Stimulated activated memory B cell treated with anti-CD40 and anti-IgM and Interleukin-4, amounts not matched to agents 10 μg/mL and 1 μg/mL and 100 μg/mL, for 72 hours (primary cell): ENCODE results near the gene MCF2L.

Experiments
- ATAC-seq: fragments of 150-1000 bp; cut with Tn5 transposase; 2 replicates; pipeline ENCODE4 v1.10.0; 2021
- H3K27ac Mint-ChIP-seq: one replicate; pipeline ENCODE4 v1.8.0; 2022; ENCODE audit warnings: mild to moderate bottlenecking, mixed read lengths
- H3K27me3 Mint-ChIP-seq: one replicate; pipeline ENCODE4 v1.8.0; 2022; ENCODE audit warnings: mixed read lengths
- H3K36me3 Mint-ChIP-seq: one replicate; pipeline ENCODE4 v1.8.0; 2022; ENCODE audit warnings: mixed read lengths
- H3K4me1 Mint-ChIP-seq: one replicate; pipeline ENCODE4 v1.8.0; 2022; ENCODE audit warnings: mixed read lengths
- H3K4me3 Mint-ChIP-seq: one replicate; pipeline ENCODE4 v1.8.0; 2022; ENCODE audit warnings: mild to moderate bottlenecking, moderate library complexity, mixed read lengths
- H3K9me3 Mint-ChIP-seq: one replicate; pipeline ENCODE4 v1.8.0; 2022; ENCODE audit warnings: mixed read lengths

Gene MCF2L

GRCh38 chr13:113017506-113018215, 48.6 kb downstream of the MCF2L start:
- H3K27ac Mint-ChIP-seq: no peak overlapping the region

GRCh38 chr13:113018676-113019465, 49.9 kb downstream of the MCF2L start:
- no peak overlapping the region for H3K4me3 Mint-ChIP-seq
- no peak for ATAC-seq
- H3K4me1 Mint-ChIP-seq: peaks cover 9% of the 10 kb centered on the region
- H3K9me3 Mint-ChIP-seq: peaks cover 7% of the 10 kb centered on the region
- peaks cover 15% of the 10 kb centered on the region for H3K36me3 Mint-ChIP-seq
- peaks cover 26% of the 10 kb centered on the region for H3K27me3 Mint-ChIP-seq
- no peak overlapping the region for H3K27ac Mint-ChIP-seq

More at GRCh38 chr13:113017506-113018215, 48.6 kb downstream of the MCF2L start:
- peaks cover 7% of the 10 kb centered on the region for H3K9me3 Mint-ChIP-seq
- H3K27me3 Mint-ChIP-seq: peaks cover 26% of the 10 kb centered on the region
- peaks cover 9% of the 10 kb centered on the region for H3K4me1 Mint-ChIP-seq
- no peak for ATAC-seq
- H3K36me3 Mint-ChIP-seq: peaks cover 15% of the 10 kb centered on the region
- H3K4me3 Mint-ChIP-seq: no peak overlapping the region

GRCh38 chr13:113020323-113021080, 51.5 kb downstream of the MCF2L start:
- no peak overlapping the region for H3K4me3 Mint-ChIP-seq
- H3K27me3 Mint-ChIP-seq: peaks cover 26% of the 10 kb centered on the region
- H3K27ac Mint-ChIP-seq: peak overlapping the region; percentile 4
- peaks cover 9% of the 10 kb centered on the region for H3K4me1 Mint-ChIP-seq
- ATAC-seq: peak; percentile 55
- peaks cover 7% of the 10 kb centered on the region for H3K9me3 Mint-ChIP-seq
- peaks cover 15% of the 10 kb centered on the region for H3K36me3 Mint-ChIP-seq

DNA sequence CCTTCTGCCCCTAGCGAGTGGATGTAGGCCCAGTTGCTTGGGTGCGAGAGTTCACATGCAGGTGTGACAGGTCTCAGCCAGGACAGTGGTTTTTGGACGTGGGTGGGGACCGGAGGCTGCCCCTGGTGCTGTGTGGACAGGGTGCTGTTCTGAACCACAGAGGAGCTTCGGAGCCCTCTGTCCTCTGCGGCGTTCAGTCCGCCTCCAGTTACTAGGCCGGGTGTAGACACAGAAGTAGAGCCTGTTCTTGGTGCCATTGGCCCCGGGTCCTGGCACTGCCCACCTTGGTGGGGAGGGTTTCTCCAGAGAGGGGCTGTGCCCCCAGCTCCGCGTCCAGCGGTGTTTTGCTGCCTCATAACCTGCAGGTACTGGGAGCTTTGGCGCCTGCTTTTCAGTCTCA, 52.4 kb downstream of the MCF2L start:
- no peak for ATAC-seq
- Mint-ChIP-seq H3K27ac (no peak overlapping the region), H3K36me3 (peaks cover 15% of the 10 kb centered on the region), H3K4me1 (peaks cover 9% of the 10 kb centered on the region), H3K4me3 (no peak overlapping the region), H3K27me3 (peaks cover 20% of the 10 kb centered on the region), H3K9me3 (peaks cover 7% of the 10 kb centered on the region)

GRCh38 chr13:113021811-113022210, 52.8 kb downstream of the MCF2L start:
- Mint-ChIP-seq H3K27ac (no peak overlapping the region), H3K4me3 (no peak overlapping the region), H3K4me1 (peaks cover 9% of the 10 kb centered on the region), H3K36me3 (peaks cover 15% of the 10 kb centered on the region), H3K9me3 (peaks cover 7% of the 10 kb centered on the region), H3K27me3 (peaks cover 17% of the 10 kb centered on the region)
- ATAC-seq: no peak

- H3K9me3 Mint-ChIP-seq: peaks cover 7% of the 10 kb centered on the region
- H3K4me3 Mint-ChIP-seq: no peak overlapping the region
- H3K4me1 Mint-ChIP-seq: peaks cover 9% of the 10 kb centered on the region
- peaks cover 17% of the 10 kb centered on the region for H3K27me3 Mint-ChIP-seq
- H3K27ac Mint-ChIP-seq: no peak overlapping the region
- peaks cover 10% of the 10 kb centered on the region for H3K36me3 Mint-ChIP-seq
- ATAC-seq: no peak
Measured at GRCh38 chr13:113022391-113022744, 53.4 kb downstream of the MCF2L start.

GRCh38 chr13:113022745-113023574, 53.9 kb downstream of the MCF2L start:
- peaks cover 12% of the 10 kb centered on the region for H3K27me3 Mint-ChIP-seq
- H3K4me3 Mint-ChIP-seq: no peak overlapping the region
- peaks cover 4% of the 10 kb centered on the region for H3K36me3 Mint-ChIP-seq
- H3K9me3 Mint-ChIP-seq: peaks cover 7% of the 10 kb centered on the region
- peaks cover 9% of the 10 kb centered on the region for H3K4me1 Mint-ChIP-seq
- H3K27ac Mint-ChIP-seq: no peak overlapping the region
- no peak for ATAC-seq

- H3K4me1 Mint-ChIP-seq: peaks cover 15% of the 10 kb centered on the region
Measured at GRCh38 chr13:113023694-113024430, 54.8 kb downstream of the MCF2L start.

GRCh38 chr13:113024466-113024865, 55.5 kb downstream of the MCF2L start:
- no peaks in the 10 kb centered on the region for H3K36me3 Mint-ChIP-seq
- ATAC-seq: no peak
- H3K4me1 Mint-ChIP-seq: peaks cover 16% of the 10 kb centered on the region
- no peak overlapping the region for H3K4me3 Mint-ChIP-seq
- H3K27ac Mint-ChIP-seq: no peak overlapping the region
- H3K9me3 Mint-ChIP-seq: peaks cover 7% of the 10 kb centered on the region
- peaks cover 8% of the 10 kb centered on the region for H3K27me3 Mint-ChIP-seq

More at GRCh38 chr13:113023694-113024430, 54.8 kb downstream of the MCF2L start:
- no peak for ATAC-seq
- Mint-ChIP-seq H3K36me3 (no peaks in the 10 kb centered on the region), H3K27me3 (peaks cover 8% of the 10 kb centered on the region), H3K4me3 (no peak overlapping the region), H3K9me3 (peaks cover 7% of the 10 kb centered on the region), H3K27ac (no peak overlapping the region)

DNA sequence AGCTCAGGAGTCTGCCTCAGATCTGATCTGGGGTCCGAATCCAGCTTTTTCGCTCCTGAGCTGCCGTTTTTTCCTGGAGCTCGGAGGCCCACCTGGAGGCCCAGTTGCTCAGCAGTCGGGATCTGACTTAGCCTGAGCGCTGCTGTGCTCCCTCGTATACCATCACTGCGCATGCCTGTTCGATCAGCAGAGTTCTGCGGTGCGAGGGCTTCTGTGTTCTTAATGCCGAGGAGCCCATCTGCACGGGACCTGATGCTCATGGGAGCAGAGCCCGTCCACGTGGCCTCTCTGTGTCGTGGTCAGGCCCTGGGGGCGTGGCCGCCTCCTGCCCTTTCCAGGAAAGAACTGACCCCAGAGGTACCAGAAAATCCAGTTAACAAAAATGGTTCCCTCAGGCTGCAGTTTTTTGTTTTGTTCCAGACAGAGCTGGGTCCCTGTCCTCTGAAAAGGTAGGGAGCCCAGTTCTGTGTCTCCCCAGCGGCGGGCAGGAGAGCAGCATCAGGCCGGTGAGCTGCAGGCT, 57.4 kb downstream of the MCF2L start:
- no peak overlapping the region for H3K27ac Mint-ChIP-seq
- H3K4me3 Mint-ChIP-seq: no peak overlapping the region
- H3K4me1 Mint-ChIP-seq: peaks cover 7% of the 10 kb centered on the region
- no peaks in the 10 kb centered on the region for H3K36me3 Mint-ChIP-seq
- peaks cover 8% of the 10 kb centered on the region for H3K27me3 Mint-ChIP-seq
- no peak for ATAC-seq
- no peaks in the 10 kb centered on the region for H3K9me3 Mint-ChIP-seq

DNA sequence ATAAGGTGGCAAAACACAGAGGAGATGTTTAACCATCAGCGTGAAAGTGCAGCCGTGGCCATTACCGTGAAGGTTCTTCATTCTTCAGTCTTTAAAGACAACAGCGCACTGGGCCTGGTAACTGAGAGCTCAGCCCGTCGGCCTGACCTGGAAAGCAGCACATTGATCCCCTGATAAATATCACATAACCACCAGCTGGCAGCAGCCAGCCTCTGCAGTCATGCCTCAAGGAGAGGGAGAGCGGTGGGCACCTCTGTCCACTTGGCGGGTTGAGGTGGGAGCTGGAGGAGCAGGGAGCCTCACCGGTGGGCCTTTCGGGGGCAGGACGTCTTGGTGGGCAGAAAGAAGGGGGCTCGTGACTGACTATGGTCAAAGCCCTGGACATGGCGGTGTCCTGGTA, 58.1 kb downstream of the MCF2L start:
- peaks cover 8% of the 10 kb centered on the region for H3K27me3 Mint-ChIP-seq
- ATAC-seq: no peak
- H3K36me3 Mint-ChIP-seq: no peaks in the 10 kb centered on the region
- no peak overlapping the region for H3K4me3 Mint-ChIP-seq
- H3K4me1 Mint-ChIP-seq: peaks cover 7% of the 10 kb centered on the region
- H3K9me3 Mint-ChIP-seq: no peaks in the 10 kb centered on the region
- H3K27ac Mint-ChIP-seq: no peak overlapping the region

GRCh38 chr13:113027566-113027965, 58.6 kb downstream of the MCF2L start:
- Mint-ChIP-seq H3K36me3 (no peaks in the 10 kb centered on the region), H3K27me3 (peaks cover 8% of the 10 kb centered on the region), H3K9me3 (no peaks in the 10 kb centered on the region), H3K27ac (no peak overlapping the region), H3K4me1 (peaks cover 7% of the 10 kb centered on the region), H3K4me3 (no peak overlapping the region)
- ATAC-seq: peak; percentile 20

DNA sequence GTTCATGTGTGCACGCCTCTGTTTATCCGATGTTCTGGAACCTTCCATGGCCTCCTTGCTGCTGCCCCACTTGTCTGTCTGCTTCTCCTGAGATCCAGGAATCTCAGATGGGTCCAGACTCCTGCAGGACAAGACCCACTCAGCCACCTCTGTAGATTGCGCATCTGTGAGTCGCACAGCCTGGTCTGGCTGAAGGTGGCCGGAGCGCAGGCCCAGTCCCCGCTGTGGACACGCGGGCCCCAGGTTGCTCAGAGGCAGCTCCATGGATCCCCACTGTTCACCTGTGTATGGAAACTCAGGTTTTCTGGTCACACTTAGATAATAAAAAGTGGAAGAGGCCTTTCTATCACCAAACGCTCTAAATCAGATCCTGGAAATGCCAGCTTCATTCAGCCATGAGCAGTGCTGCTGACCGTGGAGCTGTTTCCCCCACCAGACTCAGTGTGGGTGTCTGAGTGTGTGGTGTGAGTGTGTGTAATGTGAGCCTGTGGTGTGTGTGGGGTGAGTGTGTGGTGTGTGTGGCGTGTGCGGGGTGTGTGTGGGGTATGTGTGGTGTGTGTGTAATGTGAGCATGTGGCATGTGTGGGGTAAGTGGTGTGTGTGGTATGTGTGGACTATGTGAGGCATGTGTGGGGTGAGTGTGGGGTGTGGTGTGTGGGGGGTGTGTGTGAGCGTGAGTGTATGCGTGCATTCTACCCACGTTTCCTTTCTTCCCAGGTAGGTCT, 59.5 kb downstream of the MCF2L start:
- Mint-ChIP-seq H3K27ac (no peak overlapping the region), H3K9me3 (no peaks in the 10 kb centered on the region), H3K4me1 (peaks cover 7% of the 10 kb centered on the region), H3K27me3 (peaks cover 8% of the 10 kb centered on the region), H3K4me3 (no peak overlapping the region), H3K36me3 (no peaks in the 10 kb centered on the region)
- ATAC-seq: no peak
